CD4-positive, alpha-beta T cell (primary cell): Measurements from ENCODE around the gene ERFE. TPM values are rescaled to one million over a fixed set of nuclear protein-coding genes. Genes with fewer than 3 reads are reported as not detected.

ENCODE experiments used
- ATAC-seq: fragments of 200-7000 bp; cut with Tn5 transposase; one replicate; pipeline ENCODE4 v1.10.0; 2022; ENCODE audit warnings: mild to moderate bottlenecking; ENCODE audit not compliant: poor library complexity
- CTCF ChIA-PET: fragments of 350-600 bp; sonication (Branson Sonifier 250); formaldehyde crosslinking; loops from one replicate; lab custom pipeline; 2021; ENCODE audit warnings: antibody characterized with exemption, inconsistent platforms; lab: Charles Lee
- POLR2A ChIA-PET: fragments of 350-600 bp; sonication (Branson Sonifier 250); formaldehyde crosslinking; loops from one replicate; lab custom pipeline; 2021; ENCODE audit warnings: antibody characterized with exemption, inconsistent platforms; lab: Charles Lee
- DNase-seq, 14 experiments: peaks; one replicate each; pipeline ENCODE4 v3.0.0-alpha.2; 2013 to 2020; ENCODE audit warnings: mixed read lengths in 2 of 14
- H3K27ac ChIP-seq, 2 donors: one replicate each; pipeline versions ENCODE4 v1.5.1 to v1.7.0; 2013; ENCODE audit warnings: low read length in 2 of 2, low read depth in 1 of 2, mild to moderate bottlenecking in 1 of 2
- H3K27me3 ChIP-seq, 2 experiments: 1 replicate in 1 of 2; 2 replicates in 1 of 2; pipeline versions ENCODE4 v1.6.1 to v1.7.0; 2013; ENCODE audit warnings: low read length in 2 of 2, control low read depth in 1 of 2, mild to moderate bottlenecking in 1 of 2, moderate library complexity in 1 of 2; ENCODE audit not compliant: insufficient read depth in 2 of 2, control insufficient read depth in 1 of 2
- H3K36me3 ChIP-seq: one replicate; pipeline ENCODE4 v1.6.1; 2013; ENCODE audit warnings: low read length, control low read depth; ENCODE audit not compliant: insufficient read depth
- H3K4me1 ChIP-seq: one replicate; pipeline ENCODE4 v1.6.1; 2013; ENCODE audit warnings: low read length, control low read depth; ENCODE audit not compliant: insufficient read depth
- H3K4me3 ChIP-seq: one replicate; pipeline ENCODE4 v1.5.1; 2013; ENCODE audit warnings: mild to moderate bottlenecking, low read length, moderate library complexity
- H3K9me3 ChIP-seq, 2 experiments: 1 replicate in 1 of 2; 2 replicates in 1 of 2; pipeline versions ENCODE4 v1.6.1 to v1.7.0; 2013; ENCODE audit warnings: low read length in 2 of 2, mild to moderate bottlenecking in 2 of 2, control low read depth in 1 of 2, moderate library complexity in 1 of 2; ENCODE audit not compliant: control insufficient read depth in 1 of 2, insufficient read depth in 1 of 2
- H3K27ac Mint-ChIP-seq: one replicate; pipeline ENCODE4 v1.8.0; 2020; ENCODE audit warnings: mixed read lengths
- H3K27me3 Mint-ChIP-seq: one replicate; pipeline ENCODE4 v1.8.0; 2021; ENCODE audit warnings: mixed read lengths
- H3K36me3 Mint-ChIP-seq: one replicate; pipeline ENCODE4 v1.8.0; 2021; ENCODE audit warnings: low read depth, mixed read lengths
- H3K4me1 Mint-ChIP-seq: one replicate; pipeline ENCODE4 v1.8.0; 2021; ENCODE audit warnings: low read depth, mixed read lengths
- H3K4me3 Mint-ChIP-seq: one replicate; pipeline ENCODE4 v1.8.0; 2020; ENCODE audit warnings: mild to moderate bottlenecking, mixed read lengths
- H3K9me3 Mint-ChIP-seq: one replicate; pipeline ENCODE4 v1.8.0; 2020; ENCODE audit warnings: mixed read lengths
- CTCF ChIP-seq: fragments of 200-600 bp; IDR thresholded peaks from one replicate; pipeline ENCODE4 v1.8.0; 2022; ENCODE audit warnings: antibody characterized with exemption, mild to moderate bottlenecking
- intact Hi-C, 2 experiments: fragments of 100-400 bp; cut with DNase I in 1 of 2; cut with micrococcal nuclease in 1 of 2; formaldehyde crosslinking; loops; one replicate each; pipeline versions ENCODE4 v1.15.1 to v1.9.0; 2023 to 2025; cut with DNase I, micrococcal nuclease
- total RNA-seq, 174 experiments: library from RNA in 2 of 174; stranded (reverse) in 2 of 174; gene quantifications; one replicate each; pipeline ENCODE4 v1.2.3 and lab custom pipeline; 2021 to 2026

ERFE gene
- total RNA-seq, 2 experiments from 2014 or later: not detected

- Mint-ChIP-seq H3K36me3 (peaks cover 48% of the 10 kb centered on the region), H3K4me3 (no peak overlapping the region)
Measured at GRCh38 chr2:238167761-238168160, 9.0 kb downstream of the ERFE start.

GRCh38 chr2:238168196-238169047 lies 9.7 kb downstream of the ERFE start:
- DNase-seq (no peak), ATAC-seq (no peak)
- no peaks in the 10 kb centered on the region for H3K9me3 ChIP-seq
- H3K4me3 ChIP-seq: no peak overlapping the region
- Mint-ChIP-seq H3K4me3 (no peak overlapping the region), H3K9me3 (no peaks in the 10 kb centered on the region), H3K27ac (no peak overlapping the region), H3K4me1 (peaks cover 4% of the 10 kb centered on the region), H3K36me3 (peaks cover 55% of the 10 kb centered on the region), H3K27me3 (peaks cover 12% of the 10 kb centered on the region)
- ChIA-PET POLR2A (no interaction called here), CTCF (no interaction called here)
- intact Hi-C loops: no loop called here
- no peaks in the 10 kb centered on the region for H3K4me1 ChIP-seq
- H3K27ac ChIP-seq: no peak overlapping the region
- no peak for TF ChIP-seq CTCF
- peaks cover 49% of the 10 kb centered on the region for H3K36me3 ChIP-seq
- H3K27me3 ChIP-seq: no peaks in the 10 kb centered on the region

More at GRCh38 chr2:238167761-238168160, 9.0 kb downstream of the ERFE start:
- H3K9me3 ChIP-seq: no peaks in the 10 kb centered on the region
- no peak for DNase-seq
- intact Hi-C loops: no loop called here
- ATAC-seq: no peak
- TF ChIP-seq CTCF: no peak
- no peaks in the 10 kb centered on the region for H3K4me1 ChIP-seq
- no peak overlapping the region for H3K27ac ChIP-seq
- Mint-ChIP-seq H3K27ac (no peak overlapping the region), H3K4me1 (peaks cover 4% of the 10 kb centered on the region), H3K9me3 (no peaks in the 10 kb centered on the region), H3K27me3 (peaks cover 12% of the 10 kb centered on the region)
- H3K4me3 ChIP-seq: no peak overlapping the region
- H3K27me3 ChIP-seq: peaks cover 0 to 5% of the 10 kb centered on the region in 2 experiments
- ChIA-PET POLR2A (no interaction called here), CTCF (no interaction called here)
- peaks cover 42% of the 10 kb centered on the region for H3K36me3 ChIP-seq

GRCh38 chr2:238169048-238169707 lies 10.4 kb downstream of the ERFE start:
- Mint-ChIP-seq H3K27me3 (peaks cover 12% of the 10 kb centered on the region), H3K4me3 (no peak overlapping the region), H3K27ac (no peak overlapping the region), H3K36me3 (peaks cover 63% of the 10 kb centered on the region), H3K9me3 (no peaks in the 10 kb centered on the region), H3K4me1 (peaks cover 4% of the 10 kb centered on the region)
- Histone ChIP-seq H3K4me3 (no peak overlapping the region), H3K4me1 (no peaks in the 10 kb centered on the region), H3K36me3 (peaks cover 55% of the 10 kb centered on the region), H3K27ac (no peak overlapping the region), H3K27me3 (no peaks in the 10 kb centered on the region), H3K9me3 (no peaks in the 10 kb centered on the region)
- no peak for TF ChIP-seq CTCF
- ChIA-PET CTCF (no interaction called here), POLR2A (no interaction called here)
- DNase-seq: no peak
- no peak for ATAC-seq
- intact Hi-C loops: no loop called here
